GM12892 (cell line): Measurements from ENCODE around the gene MT1X.

ENCODE experiments used
- POLR2A ChIP-seq: IDR thresholded peaks from 2 replicates; pipeline ENCODE4 v1.6.1; 2011; ENCODE audit warnings: low read depth, low read length, control low read depth
- POLR2AphosphoS5 ChIP-seq: IDR thresholded peaks from 2 replicates; pipeline ENCODE4 v1.6.1; 2011; ENCODE audit warnings: low read depth, low read length, control low read depth
- TAF1 ChIP-seq: IDR thresholded peaks from 2 replicates; pipeline ENCODE4 v1.6.1; 2011; ENCODE audit warnings: low read depth, mild to moderate bottlenecking, control low read depth, low read length, borderline replicate concordance

DNA sequence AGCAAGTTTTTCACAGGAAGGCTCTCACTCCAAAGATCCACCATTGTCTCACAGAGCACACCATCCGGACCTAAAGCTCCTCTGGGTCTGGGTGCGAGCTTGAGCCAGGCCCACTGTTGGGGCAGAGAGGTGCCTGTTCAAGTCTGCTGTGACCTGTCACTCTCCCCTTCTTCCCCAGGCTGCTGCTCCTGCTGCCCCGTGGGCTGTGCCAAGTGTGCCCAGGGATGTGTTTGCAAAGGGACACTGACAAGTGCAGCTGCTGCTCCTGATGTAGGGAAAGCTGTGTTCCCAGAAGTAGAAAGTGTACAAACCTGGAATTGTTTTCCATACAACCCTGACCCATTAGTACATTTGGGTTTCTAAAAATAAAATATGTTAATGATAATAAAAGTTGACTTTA, 4.8 kb upstream of the MT1X start:
- no peak for TF ChIP-seq POLR2A
- TF ChIP-seq POLR2AphosphoS5 = no peak
- no peak for TF ChIP-seq TAF1
